ENCODE measurements around the gene HSDL1.

Gene HSDL1

DNA sequence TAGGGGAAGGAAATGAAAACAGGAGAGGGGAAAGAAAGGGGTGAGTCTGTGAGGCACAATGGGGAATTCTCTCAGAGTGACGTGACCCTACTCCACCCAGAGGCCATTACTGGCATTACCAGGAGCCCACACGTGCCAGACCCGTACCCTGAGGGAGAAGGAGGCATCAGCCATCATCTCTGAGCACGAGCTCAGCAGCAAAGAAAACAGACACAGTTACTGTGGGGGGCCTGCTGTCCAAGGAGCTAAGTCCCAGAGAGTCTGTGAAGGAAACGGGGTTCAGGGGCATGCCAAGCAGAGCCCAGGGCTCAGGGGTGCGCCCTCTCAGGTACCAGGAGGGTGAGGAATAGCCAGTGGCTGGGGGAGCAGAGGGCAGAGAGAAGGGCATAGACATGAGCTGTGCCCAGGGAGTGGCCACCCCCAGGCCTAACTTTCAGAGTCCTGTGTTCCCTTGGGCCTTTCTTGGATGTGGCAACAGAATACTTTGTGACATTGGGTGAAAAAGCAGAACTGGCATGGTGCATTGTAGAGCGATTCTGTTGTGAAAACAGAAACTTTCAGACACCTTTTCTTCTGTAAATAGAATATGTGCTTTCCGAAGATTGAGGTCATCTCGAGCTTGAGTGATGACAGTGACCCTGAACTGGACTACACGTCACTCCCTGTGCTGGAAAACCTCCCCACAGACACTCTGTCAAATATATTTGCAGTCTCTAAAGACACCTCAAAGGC lies 30.5 kb upstream of the HSDL1 start:
- DNase-seq, result no peak

DNA sequence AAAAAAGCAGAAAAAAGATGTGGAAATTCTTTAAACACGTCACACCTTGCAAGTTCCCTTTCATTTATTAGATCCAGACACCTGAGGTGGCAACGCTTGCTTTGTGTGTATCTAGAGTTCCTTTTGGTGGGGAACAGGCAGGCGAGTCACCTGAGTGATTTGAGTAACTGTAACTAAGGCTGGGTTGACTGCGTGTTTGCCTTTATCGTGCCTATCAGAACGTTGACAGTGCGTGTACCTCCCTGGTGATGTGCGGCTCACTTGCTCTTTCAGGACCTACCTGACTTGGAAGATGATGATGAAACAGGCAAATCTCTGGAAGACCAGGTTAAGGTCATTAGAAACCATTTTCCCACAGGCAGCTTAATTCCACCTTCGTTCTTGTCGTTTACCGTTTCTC lies 29.4 kb upstream of the HSDL1 start:
- DNase-seq, result no peak

DNA sequence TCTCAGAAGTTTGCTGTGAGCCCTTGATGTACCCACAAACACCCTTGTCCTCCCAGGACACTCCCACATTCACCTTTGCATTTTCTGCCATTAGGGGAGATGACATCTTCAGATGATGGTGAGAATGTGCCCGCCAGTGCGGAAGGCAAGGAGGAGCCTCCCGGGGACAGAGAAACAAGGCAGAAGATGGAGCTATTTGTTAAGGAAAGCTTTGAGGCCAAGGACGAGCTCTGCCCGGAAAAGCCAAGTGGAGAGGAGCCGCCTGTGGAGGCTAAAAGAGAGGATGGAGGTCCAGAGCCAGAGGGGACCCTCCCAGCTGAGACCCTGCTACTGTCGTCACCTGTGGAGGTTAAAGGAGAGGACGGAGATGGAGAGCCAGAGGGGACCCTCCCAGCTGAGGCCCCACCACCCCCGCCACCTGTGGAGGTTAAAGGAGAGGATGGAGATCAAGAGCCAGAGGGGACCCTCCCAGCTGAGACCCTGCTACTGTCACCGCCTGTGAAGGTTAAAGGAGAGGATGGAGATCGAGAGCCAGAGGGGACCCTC lies 24.9 kb upstream of the HSDL1 start:
- no peak for DNase-seq

DNA sequence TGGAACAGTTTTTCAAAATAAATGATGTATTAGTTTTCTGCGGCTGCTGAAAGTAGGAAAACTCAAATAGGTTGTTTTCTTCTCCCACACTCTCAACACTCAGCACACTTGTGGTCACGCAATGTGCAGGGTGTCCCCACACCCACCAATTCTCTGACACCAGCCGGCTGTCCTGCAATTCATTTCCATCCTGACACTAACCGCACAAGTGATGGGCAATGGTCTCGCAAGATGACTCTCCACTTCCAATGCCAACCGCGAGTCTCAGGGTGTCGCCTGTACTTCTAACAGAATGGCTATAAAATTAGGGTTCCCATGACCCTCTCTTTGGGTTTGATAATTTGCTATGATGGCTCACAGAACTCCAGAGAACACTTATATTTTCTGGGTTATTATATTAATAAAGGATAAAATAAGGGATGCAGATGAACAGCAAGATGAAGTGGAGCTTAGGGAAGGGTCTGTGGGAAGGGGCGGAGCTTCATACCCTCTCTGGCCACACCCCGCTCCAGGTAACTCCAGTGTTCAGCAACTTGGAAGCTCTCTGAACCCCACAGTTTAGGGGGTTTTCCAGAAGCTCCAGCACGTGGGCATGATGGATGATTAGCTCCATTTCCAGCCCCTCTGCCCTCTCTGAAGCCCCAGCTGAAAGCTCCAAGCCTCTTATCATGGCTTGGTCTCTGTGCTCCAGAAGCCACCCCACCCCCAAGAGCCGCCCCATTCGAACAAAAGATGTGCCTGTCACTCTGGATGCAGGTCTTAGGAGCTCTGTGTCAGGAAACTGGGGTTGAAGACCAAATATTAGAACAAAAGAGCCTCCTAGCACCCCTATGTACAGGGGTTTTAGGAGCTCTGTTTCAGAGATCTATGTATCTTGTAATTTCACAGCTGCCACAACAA lies 22.1 kb upstream of the HSDL1 start:
- no peak for DNase-seq

DNA sequence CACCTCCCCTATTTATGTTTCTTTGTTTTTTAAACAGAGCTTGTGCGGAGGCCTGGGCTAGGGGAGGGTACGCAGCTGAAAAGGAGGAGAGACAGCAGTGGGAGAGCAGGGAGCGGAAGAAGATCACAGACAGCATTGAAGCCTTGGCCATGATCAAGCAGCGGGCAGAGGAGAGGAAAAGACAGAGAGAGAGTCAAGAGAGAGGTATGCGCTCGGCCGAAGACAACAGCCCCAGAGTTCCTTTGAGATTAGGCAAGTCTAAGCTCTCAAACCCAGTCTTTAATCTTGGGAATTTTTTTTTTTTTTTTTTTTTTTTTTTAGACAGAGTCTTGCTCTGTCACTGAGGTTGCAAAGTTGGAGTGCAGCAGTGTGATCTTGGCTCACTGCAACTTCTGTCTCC lies 20.8 kb upstream of the HSDL1 start:
- DNase-seq, result no peak

DNA sequence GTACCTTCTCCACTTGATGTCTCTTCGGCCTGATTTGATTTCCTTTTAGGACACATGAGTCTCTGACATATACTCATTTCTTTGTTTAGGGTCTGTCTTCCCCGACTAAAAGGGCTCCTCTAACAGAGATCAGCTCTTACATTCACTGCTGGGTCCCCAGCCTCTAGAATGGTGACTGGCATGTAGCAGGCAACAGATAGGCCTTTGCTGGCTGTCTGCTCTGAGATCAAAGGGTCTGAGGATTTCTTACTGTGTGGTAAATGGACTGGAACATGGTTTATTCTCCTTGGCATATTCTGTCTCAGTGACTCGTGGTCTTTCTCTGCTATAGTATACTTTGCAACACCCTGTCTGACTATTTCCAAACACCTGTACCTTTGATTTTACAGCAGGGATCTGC lies 16.8 kb upstream of the HSDL1 start:
- DNase-seq, result no peak

DNA sequence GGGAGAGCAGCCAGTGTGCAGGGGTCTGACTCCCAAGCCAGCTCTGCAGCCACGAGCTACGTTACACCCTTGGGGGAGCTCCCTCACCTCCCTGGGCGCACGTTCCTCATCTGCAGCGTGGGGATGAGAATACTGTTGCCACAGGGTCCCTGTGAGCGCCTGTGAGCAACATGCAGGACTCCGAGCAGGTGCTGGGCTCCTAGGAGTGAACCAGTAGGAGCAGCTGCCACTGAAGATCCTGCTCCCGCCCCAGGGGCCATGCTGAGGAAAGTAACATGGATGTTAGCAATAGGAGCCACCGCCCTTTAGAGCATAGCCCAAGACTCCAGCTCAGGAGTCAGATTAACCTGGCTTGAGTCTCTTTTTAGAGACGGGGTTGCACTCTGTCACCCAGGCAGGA lies 16.1 kb upstream of the HSDL1 start:
- no peak for DNase-seq

DNA sequence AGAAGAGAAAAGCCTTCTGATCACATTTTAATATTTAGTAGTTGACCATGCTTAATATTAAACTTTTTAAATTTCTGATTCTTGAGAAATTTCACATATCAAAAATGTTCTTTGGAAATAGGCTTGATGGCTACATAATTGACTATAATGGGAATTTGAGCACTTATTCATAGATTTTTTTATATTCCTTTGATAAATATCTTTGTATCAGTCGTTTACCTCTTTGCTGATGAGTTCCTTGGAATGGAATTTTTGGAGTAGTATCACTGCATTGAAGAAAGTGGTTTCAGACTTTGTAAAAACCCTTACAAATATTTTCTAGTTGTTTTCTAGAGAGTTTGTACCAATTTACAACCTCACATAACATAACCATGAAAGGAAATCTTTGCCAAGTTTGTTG lies 14.8 kb upstream of the HSDL1 start:
- DNase-seq, result no peak

DNA sequence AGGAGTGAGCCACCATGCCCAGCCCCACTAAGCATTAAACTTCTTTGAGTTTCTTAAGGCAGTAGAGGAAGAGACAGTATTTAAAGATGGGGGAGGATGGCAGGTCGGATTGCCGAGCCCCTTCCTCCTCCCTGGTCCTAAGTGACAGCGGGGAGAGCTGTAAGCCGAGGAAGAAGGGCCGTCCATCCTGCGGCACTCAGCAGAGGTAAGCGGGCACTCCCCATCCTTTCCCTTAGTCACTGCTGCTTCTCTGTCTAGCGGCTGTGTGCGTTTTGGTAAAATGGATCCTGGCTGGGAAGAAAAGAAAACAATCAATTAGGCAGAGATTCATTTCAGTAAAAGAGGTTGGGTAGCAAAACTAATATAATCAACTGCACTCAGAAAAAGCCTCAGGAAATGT lies 14.0 kb upstream of the HSDL1 start:
- DNase-seq, result peak; percentile 39

DNA sequence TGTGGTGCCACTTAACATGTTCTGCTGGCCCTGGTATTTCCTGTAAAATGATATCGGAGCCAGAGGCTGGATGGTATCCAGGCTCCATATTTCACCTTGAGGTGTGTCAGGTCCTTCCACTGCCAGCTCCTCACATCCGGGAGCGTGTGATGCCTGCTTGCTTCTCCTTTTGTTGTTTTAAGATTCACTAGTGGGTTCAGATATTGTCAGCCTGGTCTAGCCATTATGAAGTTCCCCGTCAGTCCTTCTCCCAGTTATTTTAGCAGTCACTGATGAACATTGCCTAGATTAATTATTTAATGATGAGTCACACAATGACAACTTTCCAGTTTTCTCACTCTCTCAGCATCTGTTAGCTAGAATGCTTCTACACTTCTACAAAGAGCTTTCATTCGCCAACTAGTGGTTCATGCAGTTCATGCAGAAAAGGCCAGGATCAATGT lies 11.4 kb upstream of the HSDL1 start:
- DNase-seq, result no peak

DNA sequence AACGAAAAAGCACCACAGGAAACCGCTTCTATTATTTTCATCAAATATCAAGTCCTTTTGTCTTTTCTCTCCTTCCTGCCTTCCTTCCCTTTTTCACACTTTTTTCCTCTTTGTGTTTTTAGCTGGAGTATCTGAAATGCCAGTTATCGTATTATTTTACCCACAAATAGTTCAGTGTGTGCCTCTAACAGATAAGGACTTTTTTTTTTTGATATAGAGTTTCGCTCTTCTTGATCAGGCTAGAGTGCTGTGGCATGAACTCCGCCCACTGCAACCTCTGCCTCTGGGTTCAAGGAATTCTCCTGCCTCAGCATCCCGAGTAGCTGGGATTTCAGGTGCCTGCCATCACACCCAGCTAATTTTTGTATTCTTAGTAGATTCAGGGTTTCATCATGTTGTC lies 10.8 kb upstream of the HSDL1 start:
- DNase-seq, result no peak

DNA sequence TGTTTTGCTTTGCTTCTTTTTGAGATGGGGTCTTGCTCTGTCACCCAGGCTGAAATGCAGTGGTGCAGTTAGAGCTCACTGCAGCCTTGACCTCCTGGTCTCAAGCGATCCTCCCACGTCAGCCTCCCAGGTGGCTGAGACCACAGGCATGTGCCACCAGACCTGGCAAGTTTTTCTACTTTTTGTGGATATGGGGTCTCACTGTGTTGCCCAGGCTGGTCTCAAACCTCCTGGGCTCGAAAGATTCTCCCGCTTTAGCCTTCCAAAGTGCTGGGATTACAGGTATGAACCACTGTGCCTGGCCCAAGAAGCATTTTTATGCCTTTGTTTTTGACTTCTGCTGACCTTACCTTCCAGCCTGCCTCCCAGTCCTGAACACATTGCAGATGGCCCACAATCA lies 10.2 kb upstream of the HSDL1 start:
- no peak for DNase-seq

DNA sequence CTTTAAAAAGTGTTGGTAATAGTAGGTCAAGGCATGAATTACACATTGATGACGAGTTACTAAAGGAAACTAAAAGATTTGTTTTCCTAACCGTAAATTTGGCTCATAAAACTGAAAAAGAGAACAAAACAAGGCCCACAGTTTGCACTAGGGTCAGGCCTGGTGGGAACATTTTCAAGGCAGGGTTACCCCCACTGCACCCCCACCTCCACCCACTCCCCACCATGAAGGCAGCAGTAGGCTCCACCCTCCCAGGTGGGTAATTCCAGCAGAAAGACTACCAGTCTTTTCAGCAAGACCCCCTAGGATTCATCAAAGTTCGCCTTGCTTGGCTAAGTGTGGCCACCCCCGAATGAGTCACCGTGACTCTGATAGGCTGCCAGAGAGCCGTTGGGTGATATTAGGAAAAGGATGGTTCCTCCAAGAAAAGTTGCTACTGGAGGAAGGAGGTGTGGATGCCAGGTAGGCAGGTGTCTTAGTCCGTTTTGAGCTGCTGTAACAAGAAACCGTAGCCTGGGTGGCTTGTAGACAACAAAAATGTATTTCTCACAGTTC lies 8.8 kb upstream of the HSDL1 start:
- DNase-seq, result no peak

DNA sequence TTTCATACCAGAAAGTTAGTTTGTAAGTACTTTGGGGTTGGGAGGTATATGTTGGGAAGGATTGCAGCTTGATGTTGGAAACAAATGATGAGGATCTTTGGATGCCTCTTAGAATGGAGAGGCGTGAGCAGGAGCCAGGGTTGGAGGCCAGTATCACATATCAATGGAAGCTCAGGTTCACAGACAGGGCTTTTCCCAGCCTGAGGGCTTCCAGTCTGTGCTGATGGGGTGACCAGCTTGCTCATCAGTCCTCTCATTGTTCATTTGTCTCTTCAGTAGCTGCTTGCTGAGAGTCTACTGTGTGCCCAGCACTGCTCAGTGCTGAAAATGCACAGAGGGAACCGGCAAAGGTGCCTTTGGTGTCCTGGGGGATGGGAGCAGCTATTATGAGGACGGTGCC lies 5.9 kb upstream of the HSDL1 start:
- DNase-seq, result no peak

DNA sequence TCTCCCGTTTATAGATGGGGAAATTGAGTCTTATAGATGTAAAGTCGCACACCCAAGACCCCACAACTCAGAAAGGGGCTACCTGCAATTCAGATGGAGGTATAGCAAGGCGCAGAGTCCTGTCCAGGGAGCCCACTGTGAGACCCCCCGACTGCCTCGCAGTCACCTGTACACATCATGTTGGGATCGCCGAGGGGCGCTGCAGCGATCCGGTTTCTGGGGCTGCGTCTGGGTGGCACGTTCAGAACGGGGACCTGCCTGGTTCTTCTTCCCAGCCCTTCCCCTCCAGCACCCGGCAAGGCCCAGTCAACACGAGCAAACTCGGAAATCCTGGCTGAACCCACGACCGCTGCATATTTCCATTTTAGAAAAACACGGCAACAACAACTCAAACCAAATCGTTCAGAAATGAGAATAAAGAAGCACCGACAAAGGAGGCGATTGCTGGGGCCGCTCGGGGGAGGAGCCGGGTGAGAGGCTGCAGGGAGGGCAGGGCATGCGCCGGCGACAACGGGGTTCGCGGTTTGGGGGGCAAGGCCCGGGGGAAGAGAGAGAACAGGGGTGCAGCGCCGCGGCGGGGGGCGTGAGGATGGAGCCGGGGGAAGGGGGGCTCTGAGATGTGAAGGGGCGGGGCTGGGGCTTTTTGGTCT lies 643 bp downstream of the HSDL1 start:
- no peak for DNase-seq

DNA sequence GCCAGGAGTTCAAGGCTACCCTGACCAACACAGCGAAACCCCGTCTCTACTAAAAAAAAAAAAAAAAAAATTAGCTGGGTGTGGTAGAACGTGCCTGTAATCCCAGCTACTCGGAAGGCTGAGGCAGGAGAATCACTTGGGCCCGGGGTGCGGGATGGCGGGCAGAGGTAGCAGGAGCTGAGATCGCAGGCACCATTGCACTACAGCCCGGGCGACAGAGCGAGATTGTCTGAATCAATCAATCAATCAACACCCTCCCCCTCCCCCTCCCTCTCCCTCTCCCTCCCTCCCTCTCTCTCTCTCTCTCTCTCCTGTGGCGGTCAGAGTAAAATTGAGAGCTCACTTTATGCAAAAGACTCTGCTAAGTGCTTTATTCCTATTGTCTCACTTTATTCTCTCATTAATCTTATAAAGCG lies 1.2 kb downstream of the HSDL1 start:
- no peak for DNase-seq

DNA sequence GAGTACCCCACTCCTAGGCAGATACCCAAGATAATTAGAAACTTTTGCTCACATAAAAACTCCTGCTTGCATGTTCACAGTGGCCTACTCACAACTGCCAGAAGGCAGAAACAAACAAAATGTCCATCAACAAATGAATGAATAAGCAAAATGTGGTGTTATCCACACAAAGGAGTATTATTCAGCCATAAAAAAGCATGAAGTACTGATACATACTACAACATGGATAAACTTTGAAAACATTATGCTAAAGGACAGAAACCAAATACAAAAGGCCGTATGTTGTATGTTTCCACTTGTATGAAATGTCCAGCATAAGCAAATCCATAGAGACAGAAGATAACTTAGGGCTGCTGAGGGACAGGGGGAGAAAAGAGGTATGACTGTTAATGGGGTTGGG lies 1.9 kb downstream of the HSDL1 start:
- no peak for DNase-seq

DNA sequence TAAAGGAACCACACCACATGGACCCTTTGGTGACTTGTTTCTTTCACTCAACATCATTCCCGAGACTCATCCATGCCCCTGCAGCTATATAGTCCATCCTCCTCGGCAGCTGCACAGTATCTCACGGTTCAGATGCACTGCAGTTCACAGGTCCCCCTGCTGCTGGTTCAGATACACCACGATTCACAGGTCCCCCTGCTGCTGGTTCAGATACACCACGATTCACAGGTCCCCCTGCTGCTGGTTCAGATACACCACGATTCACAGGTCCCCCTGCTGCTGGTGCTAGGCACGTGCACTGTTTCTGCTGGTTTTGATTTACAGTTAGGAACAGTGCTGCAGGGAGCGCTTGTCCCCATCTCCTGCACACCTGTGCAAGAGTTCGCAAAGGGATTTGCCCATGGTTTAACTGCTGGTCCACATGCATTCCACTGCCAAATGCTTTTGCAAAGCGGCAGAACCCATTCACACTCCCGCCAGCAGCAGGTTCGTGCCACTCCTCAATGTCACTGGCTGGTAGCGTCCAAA lies 3.8 kb downstream of the HSDL1 start:
- no peak for DNase-seq

DNA sequence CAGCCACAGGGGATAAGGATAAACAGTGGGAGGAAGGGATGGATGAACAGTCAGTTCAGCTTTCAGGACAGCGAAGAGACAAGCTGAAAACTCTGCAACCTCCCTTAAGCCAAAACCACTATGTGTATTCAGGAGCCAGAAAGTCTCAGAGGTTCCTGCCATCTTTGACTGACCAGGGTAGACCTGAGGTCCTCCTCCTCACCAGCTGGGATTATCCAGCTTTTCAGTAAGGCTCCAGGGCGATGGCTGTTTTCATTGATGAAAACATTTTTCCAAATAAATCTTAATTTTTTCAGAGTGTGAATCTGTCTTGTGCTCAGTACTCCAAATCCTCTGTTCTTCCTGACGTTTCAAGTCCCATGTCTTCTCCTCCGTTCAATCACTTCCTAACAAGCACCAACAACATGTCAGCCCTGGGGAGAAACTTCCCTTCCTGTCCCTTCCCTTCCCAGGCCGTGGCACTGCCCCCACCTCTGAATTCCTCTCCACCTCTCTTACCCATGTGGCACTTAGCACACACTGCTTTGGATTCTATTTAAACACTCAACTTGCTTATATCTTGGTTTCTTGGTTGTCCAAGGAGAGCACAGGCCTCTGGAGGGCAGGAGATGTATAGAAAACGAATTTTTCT lies 5.2 kb downstream of the HSDL1 start:
- no peak for DNase-seq

DNA sequence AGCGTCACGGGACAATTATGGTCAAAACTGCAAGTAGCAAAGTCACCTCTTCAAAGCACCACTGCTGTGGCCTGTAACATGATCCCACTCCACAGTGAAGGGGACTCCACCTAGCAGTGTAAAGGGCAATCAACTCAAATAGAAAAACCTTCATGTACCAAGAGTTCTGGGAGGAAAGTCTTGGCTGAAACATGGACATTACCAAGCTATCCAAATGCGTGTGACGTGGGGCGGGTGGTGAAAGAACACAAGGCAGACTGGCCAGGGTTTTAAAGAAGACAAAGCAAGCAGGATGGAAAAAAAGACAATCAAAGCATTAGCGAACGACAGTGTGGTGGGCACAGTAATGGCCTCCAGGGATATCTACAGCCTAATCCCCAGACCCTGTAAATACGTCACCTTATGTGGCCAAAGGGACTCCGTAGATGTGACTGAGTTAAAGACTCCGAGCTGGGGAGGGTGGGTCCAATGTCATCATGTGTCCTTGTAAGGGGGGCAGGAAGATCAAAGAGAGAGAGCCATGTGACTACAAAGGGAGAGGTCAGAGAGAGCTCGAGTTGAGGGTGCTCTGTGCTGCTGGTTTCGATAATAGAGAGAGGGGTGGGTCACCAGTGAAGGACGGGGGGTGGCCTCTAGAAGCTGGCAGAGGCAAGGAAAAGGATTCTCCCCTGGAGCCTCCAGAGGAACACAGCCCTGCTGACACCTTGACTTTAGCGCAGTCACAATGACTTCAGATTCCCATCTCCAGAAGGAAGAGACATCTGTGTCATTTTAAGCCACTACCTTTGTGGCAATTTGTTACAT lies 6.0 kb downstream of the HSDL1 start:
- peak; percentile 13 for DNase-seq

DNA sequence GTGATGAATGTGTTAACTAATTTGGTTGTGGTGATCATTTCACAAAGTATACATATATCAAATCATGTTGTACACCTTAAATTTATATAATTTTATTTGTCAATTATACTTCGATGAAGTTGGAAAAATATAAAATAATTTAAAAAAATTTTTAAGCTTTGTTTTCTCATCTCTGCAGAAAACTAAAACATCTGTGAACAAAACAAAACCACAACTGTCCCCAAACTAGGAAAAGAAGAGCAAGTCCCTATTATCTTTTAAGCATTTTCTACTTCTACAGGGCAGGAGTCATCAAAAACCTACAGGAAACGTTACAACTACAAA lies 6.5 kb downstream of the HSDL1 start:
- no peak for DNase-seq
